ENCODE results near the gene ZAP70.

Gene ZAP70

DNA sequence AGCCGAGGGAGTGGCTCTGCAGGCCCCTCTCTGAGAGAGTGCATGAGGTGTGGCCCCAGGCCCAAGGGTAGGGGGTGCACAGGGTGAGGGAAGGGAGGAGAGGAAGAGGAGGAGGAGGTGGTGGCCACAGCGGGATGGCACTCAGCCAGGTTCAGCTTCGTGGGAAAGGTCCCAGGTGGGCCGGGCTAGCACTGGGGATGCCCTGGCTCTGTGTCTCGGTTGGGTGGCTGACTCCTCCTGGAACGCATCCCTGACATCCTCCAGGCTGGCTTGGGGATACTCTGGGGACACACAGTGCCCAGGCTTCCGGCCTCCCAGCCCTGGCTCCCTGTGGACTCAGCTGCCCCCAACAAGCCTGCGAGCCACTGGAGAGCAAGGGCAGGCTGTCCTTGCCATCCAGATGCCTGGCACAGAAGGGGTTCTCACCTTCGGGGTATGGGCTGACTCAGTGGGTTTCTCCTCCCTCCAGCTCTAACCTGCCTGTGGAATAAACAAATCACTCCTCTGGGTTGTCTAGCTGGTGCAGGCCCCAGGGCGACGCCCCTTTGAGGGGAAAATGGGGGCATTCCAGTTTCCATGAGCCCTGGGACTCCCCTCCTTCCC lies 582 bp upstream of the ZAP70 start:
- TF ChIP-seq, protein P1, sequence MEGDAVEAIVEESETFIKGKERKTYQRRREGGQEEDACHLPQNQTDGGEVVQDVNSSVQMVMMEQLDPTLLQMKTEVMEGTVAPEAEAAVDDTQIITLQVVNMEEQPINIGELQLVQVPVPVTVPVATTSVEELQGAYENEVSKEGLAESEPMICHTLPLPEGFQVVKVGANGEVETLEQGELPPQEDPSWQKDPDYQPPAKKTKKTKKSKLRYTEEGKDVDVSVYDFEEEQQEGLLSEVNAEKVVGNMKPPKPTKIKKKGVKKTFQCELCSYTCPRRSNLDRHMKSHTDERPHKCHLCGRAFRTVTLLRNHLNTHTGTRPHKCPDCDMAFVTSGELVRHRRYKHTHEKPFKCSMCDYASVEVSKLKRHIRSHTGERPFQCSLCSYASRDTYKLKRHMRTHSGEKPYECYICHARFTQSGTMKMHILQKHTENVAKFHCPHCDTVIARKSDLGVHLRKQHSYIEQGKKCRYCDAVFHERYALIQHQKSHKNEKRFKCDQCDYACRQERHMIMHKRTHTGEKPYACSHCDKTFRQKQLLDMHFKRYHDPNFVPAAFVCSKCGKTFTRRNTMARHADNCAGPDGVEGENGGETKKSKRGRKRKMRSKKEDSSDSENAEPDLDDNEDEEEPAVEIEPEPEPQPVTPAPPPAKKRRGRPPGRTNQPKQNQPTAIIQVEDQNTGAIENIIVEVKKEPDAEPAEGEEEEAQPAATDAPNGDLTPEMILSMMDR (IDR thresholded peaks at IDR 0.05; ENCODE audit: low read length, missing control alignments) = no peak
- H3K4me3 ChIP-seq (replicated peaks; ENCODE audit: low read depth, low read length) = no peak overlapping the region
- no peak for DNase-seq (ENCODE audit: low read depth)

DNA sequence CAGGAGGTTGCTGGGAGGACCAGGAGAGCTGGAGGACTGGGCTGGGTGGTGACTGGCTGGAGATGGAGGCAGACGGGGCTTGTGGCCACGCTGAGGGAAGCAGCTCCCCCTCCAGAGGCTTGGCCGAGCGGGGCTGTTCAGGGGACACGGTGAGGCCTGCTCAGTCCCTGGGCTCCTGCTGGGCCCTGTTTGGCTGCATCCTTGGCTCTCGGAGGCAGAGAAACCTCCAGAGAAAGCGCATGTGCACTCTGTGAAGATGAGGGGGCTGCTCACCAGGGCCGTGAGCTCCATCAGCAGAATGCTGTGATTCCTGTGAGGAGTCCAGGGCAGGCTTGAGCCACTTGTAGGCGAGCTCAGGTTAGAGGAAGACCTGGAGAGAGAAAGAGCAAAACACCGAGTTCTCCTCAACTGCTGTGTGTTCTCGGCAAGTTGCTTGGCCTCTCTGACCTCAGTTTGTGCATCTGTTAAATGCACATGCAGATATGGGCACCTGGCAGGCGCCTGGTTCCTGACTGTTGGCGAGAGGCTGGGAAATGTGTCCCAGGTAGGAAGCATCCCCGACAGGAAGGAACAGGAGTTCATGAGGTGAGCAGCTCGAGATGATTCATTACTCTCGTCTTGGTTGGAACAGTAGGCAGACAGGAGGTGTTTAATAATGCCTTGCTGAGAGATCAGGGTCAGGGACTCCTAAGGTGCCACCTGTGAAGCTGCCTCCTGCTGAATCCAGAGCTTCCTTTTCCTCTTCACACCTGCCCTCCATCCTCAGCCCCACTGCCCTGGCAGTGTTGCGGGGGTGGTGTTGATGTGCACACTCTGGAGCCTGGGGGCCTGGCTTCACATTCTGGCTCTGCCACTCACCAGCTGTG lies 941 bp downstream of the ZAP70 start:
- TF ChIP-seq, protein P1 (IDR thresholded peaks at IDR 0.05; ENCODE audit: low read length, missing control alignments) = no peak
- DNase-seq (ENCODE audit: low read depth) = no peak
- no peak overlapping the region for H3K4me3 ChIP-seq (replicated peaks; ENCODE audit: low read depth, low read length)

DNA sequence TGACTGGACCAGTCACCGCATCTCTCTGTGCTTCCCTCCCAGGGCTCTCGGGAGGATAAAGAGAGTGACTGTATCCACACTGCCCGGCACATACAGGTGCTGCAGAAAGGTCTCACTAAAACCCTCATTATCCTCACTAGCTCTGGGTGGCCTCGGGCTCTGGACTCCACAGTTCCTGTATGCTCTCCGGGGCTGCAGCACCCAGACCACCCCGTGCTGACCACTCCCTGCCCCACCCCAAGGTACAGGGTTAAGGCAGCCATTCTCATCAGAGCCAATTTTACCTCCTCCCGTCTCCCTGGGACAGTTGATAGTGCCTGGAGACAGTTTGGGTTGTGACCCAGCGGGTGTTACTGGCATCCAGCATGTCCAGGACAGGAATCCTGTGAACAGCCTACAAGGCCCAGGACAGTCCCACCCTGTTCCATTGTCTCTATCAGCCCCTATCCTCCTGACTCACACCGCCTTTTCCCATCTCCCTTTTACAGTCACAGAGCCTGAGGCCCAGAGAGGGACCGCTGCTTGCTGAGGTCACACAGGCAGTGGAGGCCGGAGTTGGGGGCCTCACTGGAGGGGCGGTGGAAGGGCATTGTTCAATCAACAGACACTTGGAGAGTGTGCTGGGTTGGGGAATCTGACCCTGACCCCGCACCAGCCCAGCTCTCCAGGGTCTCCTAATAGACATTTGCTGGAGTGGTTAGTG lies 1.7 kb downstream of the ZAP70 start:
- no peak overlapping the region for H3K4me3 ChIP-seq (replicated peaks; ENCODE audit: low read depth, low read length)
- TF ChIP-seq, protein P1 (IDR thresholded peaks at IDR 0.05; ENCODE audit: low read length, missing control alignments) = no peak
- DNase-seq (ENCODE audit: low read depth) = no peak

DNA sequence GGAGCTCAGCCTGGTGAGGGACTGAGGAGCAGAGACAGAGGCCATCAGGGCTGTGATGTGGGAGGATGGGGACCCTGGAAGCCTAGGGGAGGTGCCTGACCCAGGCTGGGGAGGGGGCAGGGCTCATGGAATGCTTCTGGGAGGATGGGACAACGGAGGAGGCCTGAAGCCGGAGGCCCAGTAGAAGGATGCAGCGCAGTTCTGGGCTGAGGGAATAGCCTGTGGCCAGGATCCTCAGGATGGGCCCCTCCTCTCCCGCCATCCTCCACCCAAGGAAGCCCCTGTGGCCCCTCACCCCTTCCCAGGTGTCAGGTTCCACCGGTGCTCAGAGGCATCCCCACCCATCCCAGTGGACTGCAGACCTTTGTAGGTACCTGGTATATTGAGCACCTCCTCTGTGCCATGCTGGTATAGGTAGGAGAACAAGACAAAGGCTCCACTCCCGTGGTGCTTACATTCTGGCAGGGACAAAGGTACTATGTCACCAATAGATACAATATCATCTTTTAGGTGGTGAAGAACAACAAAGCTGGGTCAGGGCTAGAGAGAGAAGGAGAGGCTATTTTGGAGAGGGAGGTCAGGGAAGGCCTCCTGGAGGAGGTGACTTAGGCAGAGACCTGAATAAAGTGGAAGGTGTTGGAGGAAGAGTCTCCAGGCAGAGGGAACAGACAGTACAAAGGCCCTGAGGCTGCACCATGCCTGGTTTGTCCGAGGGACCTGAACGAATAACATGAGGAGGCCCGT lies 2.7 kb downstream of the ZAP70 start:
- DNase-seq (ENCODE audit: low read depth) = no peak
- H3K4me3 ChIP-seq (replicated peaks; ENCODE audit: low read depth, low read length) = no peak overlapping the region
- TF ChIP-seq, protein P1 (IDR thresholded peaks at IDR 0.05; ENCODE audit: low read length, missing control alignments) = no peak

DNA sequence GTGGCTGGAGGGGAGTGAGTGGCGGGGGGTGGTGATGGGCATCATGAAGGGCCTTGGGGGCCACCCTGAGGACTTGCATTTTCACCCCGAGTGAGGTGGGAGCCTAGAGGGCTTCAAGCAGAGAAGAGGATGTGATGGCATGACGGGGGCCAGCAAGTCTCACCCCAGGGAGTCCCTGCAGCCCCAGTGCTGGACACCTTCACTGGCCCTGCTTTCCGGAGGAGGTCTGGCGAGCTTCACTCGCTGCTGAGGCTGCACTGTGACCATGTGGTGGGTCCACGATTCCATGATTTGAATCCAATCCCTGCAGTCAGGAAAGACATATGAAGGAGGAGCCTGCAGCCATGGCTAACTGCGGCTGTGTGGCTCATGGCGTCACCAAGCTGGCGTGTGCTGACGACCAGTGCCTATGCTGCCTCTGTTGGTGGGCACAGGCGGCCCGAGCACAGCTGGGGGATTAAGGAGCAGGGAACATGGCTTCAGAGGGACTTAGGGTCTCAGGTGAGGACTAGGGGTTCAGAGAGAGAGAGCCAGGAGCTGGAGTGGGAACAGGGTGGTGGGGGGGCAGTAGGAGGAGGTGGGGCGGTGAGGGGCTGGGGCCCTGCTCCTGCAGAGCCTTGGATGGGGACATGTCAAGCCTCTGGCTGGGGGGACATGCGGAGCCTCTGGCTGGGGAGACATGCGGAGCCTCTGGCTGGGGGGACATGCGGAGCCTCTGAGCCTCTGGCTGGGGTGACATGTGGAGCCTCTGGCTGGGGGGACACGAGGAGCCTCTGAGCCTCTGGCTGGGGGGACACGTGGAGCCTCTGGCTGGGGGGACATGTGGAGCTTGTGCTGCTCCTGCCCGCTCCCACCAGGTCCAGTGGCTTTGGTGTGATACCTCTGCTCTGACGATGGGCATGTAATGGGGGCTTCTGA lies 3.6 kb downstream of the ZAP70 start:
- DNase-seq (ENCODE audit: low read depth) = no peak
- no peak overlapping the region for H3K4me3 ChIP-seq (replicated peaks; ENCODE audit: low read depth, low read length)
- TF ChIP-seq, protein P1 (IDR thresholded peaks at IDR 0.05; ENCODE audit: low read length, missing control alignments) = no peak

DNA sequence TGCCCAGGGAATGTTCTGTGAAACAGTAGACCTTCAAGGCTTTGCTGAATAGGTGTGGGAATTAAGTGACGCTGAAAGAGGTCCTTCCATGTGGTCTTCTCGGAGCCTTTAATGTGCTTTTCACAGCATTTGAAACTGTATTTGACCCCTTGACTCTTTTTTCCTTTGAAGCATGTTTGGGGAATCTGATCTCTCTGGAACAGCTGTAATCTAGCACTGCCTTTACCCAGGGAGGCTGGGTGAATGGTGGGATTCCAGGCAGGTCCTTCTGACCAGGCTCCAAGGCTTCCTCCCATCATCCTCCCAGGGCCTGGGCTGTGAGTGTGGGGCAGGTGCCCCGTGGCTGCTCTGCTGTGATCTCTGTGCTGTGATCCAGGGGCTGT lies 4.2 kb downstream of the ZAP70 start:
- no peak overlapping the region for H3K4me3 ChIP-seq (replicated peaks; ENCODE audit: low read depth, low read length)
- DNase-seq (ENCODE audit: low read depth) = no peak
- TF ChIP-seq, protein P1 (IDR thresholded peaks at IDR 0.05; ENCODE audit: low read length, missing control alignments) = no peak
